Tibial nerve (tissue), 3 donors: ENCODE measurements around the gene DHRS7.

Experiments
- POLR2A ChIP-seq, 2 donors: fragments of 450-650 bp; IDR thresholded peaks; one replicate each; pipeline ENCODE4 v1.6.1; 2017; ENCODE audit warnings: antibody characterized with exemption in 2 of 2, mild to moderate bottlenecking in 2 of 2, moderate library complexity in 2 of 2
- TF ChIP-seq, protein P1 (sequence below), 5 experiments: fragments of 200-600 bp in 3 of 5; fragments of 450-650 bp in 2 of 5; sonication (generic) in 3 of 5; IDR thresholded peaks; one replicate each; pipeline ENCODE4 v1.5.1; 2016 to 2019; ENCODE audit warnings: antibody characterized with exemption in 5 of 5, mild to moderate bottlenecking in 3 of 5, moderate library complexity in 2 of 5

GRCh38 chr14:60111732-60112131 is 53.5 kb downstream of the DHRS7 start:
- no peak for TF ChIP-seq POLR2A (IDR thresholded peaks at IDR 0.05)
- TF ChIP-seq, protein P1, sequence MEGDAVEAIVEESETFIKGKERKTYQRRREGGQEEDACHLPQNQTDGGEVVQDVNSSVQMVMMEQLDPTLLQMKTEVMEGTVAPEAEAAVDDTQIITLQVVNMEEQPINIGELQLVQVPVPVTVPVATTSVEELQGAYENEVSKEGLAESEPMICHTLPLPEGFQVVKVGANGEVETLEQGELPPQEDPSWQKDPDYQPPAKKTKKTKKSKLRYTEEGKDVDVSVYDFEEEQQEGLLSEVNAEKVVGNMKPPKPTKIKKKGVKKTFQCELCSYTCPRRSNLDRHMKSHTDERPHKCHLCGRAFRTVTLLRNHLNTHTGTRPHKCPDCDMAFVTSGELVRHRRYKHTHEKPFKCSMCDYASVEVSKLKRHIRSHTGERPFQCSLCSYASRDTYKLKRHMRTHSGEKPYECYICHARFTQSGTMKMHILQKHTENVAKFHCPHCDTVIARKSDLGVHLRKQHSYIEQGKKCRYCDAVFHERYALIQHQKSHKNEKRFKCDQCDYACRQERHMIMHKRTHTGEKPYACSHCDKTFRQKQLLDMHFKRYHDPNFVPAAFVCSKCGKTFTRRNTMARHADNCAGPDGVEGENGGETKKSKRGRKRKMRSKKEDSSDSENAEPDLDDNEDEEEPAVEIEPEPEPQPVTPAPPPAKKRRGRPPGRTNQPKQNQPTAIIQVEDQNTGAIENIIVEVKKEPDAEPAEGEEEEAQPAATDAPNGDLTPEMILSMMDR (IDR thresholded peaks at IDR 0.05): no peak
